Measurements from ENCODE around the gene OR13G1.
"Not testable (repeated sequence)": the region's sequence is repeated elsewhere in the genome, so short reads cannot be mapped to it uniquely, and the experiment has no call there.

The OR13G1 gene

GRCh38 chr1:247679639-247680038 lies at the start of gene OR13G1:
Gene OR13G1 (minus strand): TSS chr1:247679739. CDS start chr1:247673041, 6,698 bp downstream.
- DNase-seq = no peak

- DNase-seq = no peak
Observed at GRCh38 chr1:247721222-247721621, 41.7 kb upstream of the OR13G1 start.

GRCh38 chr1:247716546-247716945 lies 37.0 kb upstream of the OR13G1 start, which contains the start of gene OR6F1:
Gene OR6F1 (minus strand): TSS chr1:247716646. CDS start chr1:247712755, 3,891 bp downstream.
- no peak for DNase-seq

- DNase-seq = no peak
Observed at GRCh38 chr1:247713753-247714152, 34.2 kb upstream of the OR13G1 start.

GRCh38 chr1:247710681-247711080 lies 31.1 kb upstream of the OR13G1 start:
- not testable (repeated sequence) for DNase-seq

- no peak for DNase-seq
Observed at GRCh38 chr1:247701338-247701737, 21.8 kb upstream of the OR13G1 start.

- DNase-seq = peak; percentile 87
Observed at GRCh38 chr1:247681288-247681897, 1.9 kb upstream of the OR13G1 start.

- DNase-seq = no peak
Observed at GRCh38 chr1:247680171-247680570, 632 bp upstream of the OR13G1 start.

GRCh38 chr1:247669225-247669624 lies 10.3 kb downstream of the OR13G1 start:
- no peak for DNase-seq

GRCh38 chr1:247656221-247656875 lies 23.2 kb downstream of the OR13G1 start:
- DNase-seq = no peak

- no peak for DNase-seq
Observed at GRCh38 chr1:247653040-247653439, 26.5 kb downstream of the OR13G1 start.

- no peak for DNase-seq
Observed at GRCh38 chr1:247647864-247648263, 31.7 kb downstream of the OR13G1 start.

GRCh38 chr1:247646867-247647266 lies 32.7 kb downstream of the OR13G1 start:
- DNase-seq = no peak

GRCh38 chr1:247642742-247643141 lies 36.8 kb downstream of the OR13G1 start:
- no peak for DNase-seq

- DNase-seq = no peak
Observed at GRCh38 chr1:247639381-247639981, 40.1 kb downstream of the OR13G1 start.

- DNase-seq = no peak
Observed at GRCh38 chr1:247638781-247639180, 40.8 kb downstream of the OR13G1 start.

GRCh38 chr1:247638011-247638410 lies 41.5 kb downstream of the OR13G1 start:
- DNase-seq = no peak

GRCh38 chr1:247627951-247628350 lies 51.6 kb downstream of the OR13G1 start:
- no peak for DNase-seq

Measured in NCI-H82 (cell line).